ENCODE measurements around the gene SKI. TPM values are rescaled to one million over a fixed set of nuclear protein-coding genes. Genes with fewer than 3 reads are reported as not detected.

SKI gene
- total and polyA plus RNA-seq, 9 of the 15 experiments (the other 6 are each of a cell fraction or from before 2014, with no cell fraction given) = 0.10 to 60.5 (median 4.6) TPM

- Histone ChIP-seq H3K79me2 (ENCODE audit: control insufficient read depth, insufficient read depth, low read length) (peaks cover 10% of the 10 kb centered on the region), H3K36me3 (ENCODE audit: control insufficient read depth, insufficient read depth, low read length) (no peaks in the 10 kb centered on the region), H3K4me1 (replicated peaks in 1 of 2; ENCODE audit: control insufficient read depth in 2 of 2, insufficient read depth in 2 of 2, low read length in 2 of 2) (peaks cover 3 to 25% of the 10 kb centered on the region in 2 experiments; a peak in 4 of 5 replicates), H2AFZ (ENCODE audit: low read depth, low read length) (no peak overlapping the region), H3K9me3 (replicated peaks; ENCODE audit: control insufficient read depth, insufficient read depth, low read depth, low read length) (no peaks in the 10 kb centered on the region), H3K27me3 (ENCODE audit: control insufficient read depth in 2 of 2, insufficient read depth in 2 of 2, low read length in 2 of 2) (no peaks in the 10 kb centered on the region), H3K27ac (ENCODE audit: extremely low read depth, low read depth, low read length) (no peak overlapping the region), H3K9ac (ENCODE audit: insufficient read depth in 1 of 2, low read depth in 2 of 2, low read length in 2 of 2) (peak overlapping the region in 1 of 2 experiments; percentile 70; a peak in 2 of 4 replicates), H4K20me1 (replicated peaks; ENCODE audit: control insufficient read depth, insufficient read depth, low read length) (peaks cover 5% of the 10 kb centered on the region), H3K4me2 (ENCODE audit: insufficient read depth, low read length) (no peak overlapping the region), H3K4me3 (no peak overlapping the region), H3K9me1 (ENCODE audit: control insufficient read depth, insufficient read depth, low read length) (no peaks in the 10 kb centered on the region)
- POLR2A ChIA-PET = interaction anchor here (0.7 to 2.1 kb wide), 2 partner anchors 17 to 1039 kb away, joined by 4 to 11 read pairs; no protein-coding TSS in a partner anchor
- no peak for DNase-seq (ENCODE audit: extremely low read depth in 1 of 4, low spot score in 3 of 4)
- TF ChIP-seq MBD2 (IDR thresholded peaks at IDR 0.05; ENCODE audit: borderline replicate concordance, low read depth) = no peak
- CTCF ChIA-PET (ENCODE audit: low intra/inter-chr PET ratio) = no interaction called here
- ATAC-seq = no peak
- in situ Hi-C loops (cut with MboI) (no loop called here), intact Hi-C loops (cut with micrococcal nuclease) (loop anchor here (10.0 kb wide), 1 partner anchor 919 kb away; the partner anchor contains the start of genes ACAP3 and PUSL1)
- no TSS peak for BruUV-seq (replicated peaks)
- no peak for FAIRE-seq
- WGBS (ENCODE audit: insufficient coverage, low coverage, missing lambda C conversion rate) = 61% methylated on average over 7 of the region's 7 CpGs
Observed at GRCh38 chr1:2224170-2224584, 3.9 kb upstream of the SKI start.

- WGBS (ENCODE audit: insufficient coverage, low coverage, missing lambda C conversion rate) = 52% methylated on average over 18 of the region's 18 CpGs
- TF ChIP-seq CHAMP1 (IDR thresholded peaks at IDR 0.05) (no peak), BCLAF1 (IDR thresholded peaks at IDR 0.05; ENCODE audit: borderline replicate concordance in 1 of 2, control insufficient read depth in 1 of 2, low read depth in 2 of 2, low read length in 1 of 2) (no peak), ZBTB17 (CRISPR knock-in tag; IDR thresholded peaks at IDR 0.05) (no peak)
- H3K4me3 ChIP-seq = no peak overlapping the region
- ATAC-seq = no peak
- no peaks in the 10 kb centered on the region for H3K9me1 ChIP-seq (ENCODE audit: control insufficient read depth, insufficient read depth, low read length)
- FAIRE-seq = peak; percentile 62
- DNase-seq (ENCODE audit: extremely low read depth in 1 of 4, low spot score in 3 of 4) = no peak
- H3K36me3 ChIP-seq (ENCODE audit: control insufficient read depth, insufficient read depth, low read length) = no peaks in the 10 kb centered on the region; the same call in 2 of the 3 replicates
- intact Hi-C loops (cut with micrococcal nuclease) = loop anchor here (10.0 kb wide), 1 partner anchor 920 kb away; the partner anchor contains the start of genes ACAP3 and PUSL1
- H3K79me2 ChIP-seq (ENCODE audit: control insufficient read depth, insufficient read depth, low read length) = peaks cover 17% of the 10 kb centered on the region
- POLR2A ChIA-PET = interaction anchor here (0.6 to 2.1 kb wide), 4 partner anchors 10 to 1039 kb away, joined by 3 to 11 read pairs (median 5); no protein-coding TSS in a partner anchor
- no peaks in the 10 kb centered on the region for H3K27me3 ChIP-seq (ENCODE audit: control insufficient read depth in 2 of 2, insufficient read depth in 2 of 2, low read length in 2 of 2)
- H3K9ac ChIP-seq (ENCODE audit: insufficient read depth in 1 of 2, low read depth in 2 of 2, low read length in 2 of 2) = peak overlapping the region in 1 of 2 experiments; percentile 70; a peak in 1 of 4 replicates
- BruUV-seq (replicated peaks) = no TSS peak
- CTCF ChIA-PET (ENCODE audit: low intra/inter-chr PET ratio) = no interaction called here
- in situ Hi-C loops (cut with MboI) = no loop called here
- H3K4me1 ChIP-seq (replicated peaks in 1 of 2; ENCODE audit: control insufficient read depth in 2 of 2, insufficient read depth in 2 of 2, low read length in 2 of 2) = peaks cover 3 to 32% of the 10 kb centered on the region in 2 experiments; a peak in 4 of 5 replicates
- no peak overlapping the region for H2AFZ ChIP-seq (ENCODE audit: low read depth, low read length)
- H3K9me3 ChIP-seq (replicated peaks; ENCODE audit: control insufficient read depth, insufficient read depth, low read depth, low read length) = no peaks in the 10 kb centered on the region
- H4K20me1 ChIP-seq (replicated peaks; ENCODE audit: control insufficient read depth, insufficient read depth, low read length) = peaks cover 12% of the 10 kb centered on the region
- no peak overlapping the region for H3K4me2 ChIP-seq (ENCODE audit: insufficient read depth, low read length)
- H3K27ac ChIP-seq (ENCODE audit: extremely low read depth, low read depth, low read length) = no peak overlapping the region
Observed at GRCh38 chr1:2224631-2225428, 3.3 kb upstream of the SKI start.

All from K562 (cell line).